ENCODE measurements around the gene FAM217A.

Gene FAM217A

DNA sequence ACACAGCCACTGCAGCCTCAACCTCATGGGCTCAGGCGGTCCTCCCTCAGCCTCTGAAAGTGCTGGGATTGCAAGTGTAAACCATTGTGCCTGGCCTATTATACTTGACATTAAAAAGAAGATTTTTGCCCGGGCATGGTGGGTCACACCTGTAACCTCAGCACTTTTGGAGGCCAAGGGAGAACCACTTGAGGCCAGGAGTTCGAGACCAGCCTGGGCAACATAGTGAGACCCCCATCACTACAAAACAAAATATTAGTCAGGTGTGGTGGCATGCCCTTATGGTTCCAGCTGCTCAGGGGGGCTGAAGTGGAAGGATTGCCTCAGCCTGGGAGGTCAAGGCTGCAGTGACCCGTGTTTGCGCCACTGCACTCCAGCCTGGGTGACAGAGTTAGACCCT, 42.4 kb downstream of the FAM217A start:
- TF ChIP-seq, protein P1, sequence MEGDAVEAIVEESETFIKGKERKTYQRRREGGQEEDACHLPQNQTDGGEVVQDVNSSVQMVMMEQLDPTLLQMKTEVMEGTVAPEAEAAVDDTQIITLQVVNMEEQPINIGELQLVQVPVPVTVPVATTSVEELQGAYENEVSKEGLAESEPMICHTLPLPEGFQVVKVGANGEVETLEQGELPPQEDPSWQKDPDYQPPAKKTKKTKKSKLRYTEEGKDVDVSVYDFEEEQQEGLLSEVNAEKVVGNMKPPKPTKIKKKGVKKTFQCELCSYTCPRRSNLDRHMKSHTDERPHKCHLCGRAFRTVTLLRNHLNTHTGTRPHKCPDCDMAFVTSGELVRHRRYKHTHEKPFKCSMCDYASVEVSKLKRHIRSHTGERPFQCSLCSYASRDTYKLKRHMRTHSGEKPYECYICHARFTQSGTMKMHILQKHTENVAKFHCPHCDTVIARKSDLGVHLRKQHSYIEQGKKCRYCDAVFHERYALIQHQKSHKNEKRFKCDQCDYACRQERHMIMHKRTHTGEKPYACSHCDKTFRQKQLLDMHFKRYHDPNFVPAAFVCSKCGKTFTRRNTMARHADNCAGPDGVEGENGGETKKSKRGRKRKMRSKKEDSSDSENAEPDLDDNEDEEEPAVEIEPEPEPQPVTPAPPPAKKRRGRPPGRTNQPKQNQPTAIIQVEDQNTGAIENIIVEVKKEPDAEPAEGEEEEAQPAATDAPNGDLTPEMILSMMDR (IDR thresholded peaks at IDR 0.05; ENCODE audit: low read depth, low read length), result no peak
- H3K4me3 ChIP-seq (ENCODE audit: low read depth, low read length), result no peak overlapping the region

DNA sequence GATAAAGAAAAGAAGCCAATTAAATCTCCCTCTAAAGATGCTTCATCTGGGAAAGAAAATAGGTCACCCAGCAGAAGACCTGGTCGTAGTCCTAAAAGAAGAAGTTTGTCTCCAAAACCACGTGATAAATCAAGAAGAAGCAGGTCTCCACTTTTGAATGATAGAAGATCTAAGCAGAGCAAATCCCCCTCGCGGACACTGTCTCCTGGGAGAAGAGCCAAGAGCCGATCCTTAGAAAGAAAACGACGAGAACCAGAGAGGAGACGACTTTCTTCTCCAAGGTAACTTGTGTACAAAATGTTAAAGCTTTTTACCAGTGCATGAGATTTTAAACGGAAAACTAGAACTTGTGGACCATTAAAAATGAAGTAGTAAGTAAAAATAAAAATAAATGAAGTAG, 46.5 kb downstream of the FAM217A start:
- H3K4me3 ChIP-seq (ENCODE audit: low read depth, low read length), result no peak overlapping the region
- TF ChIP-seq, protein P1 (IDR thresholded peaks at IDR 0.05; ENCODE audit: low read depth, low read length), result no peak

DNA sequence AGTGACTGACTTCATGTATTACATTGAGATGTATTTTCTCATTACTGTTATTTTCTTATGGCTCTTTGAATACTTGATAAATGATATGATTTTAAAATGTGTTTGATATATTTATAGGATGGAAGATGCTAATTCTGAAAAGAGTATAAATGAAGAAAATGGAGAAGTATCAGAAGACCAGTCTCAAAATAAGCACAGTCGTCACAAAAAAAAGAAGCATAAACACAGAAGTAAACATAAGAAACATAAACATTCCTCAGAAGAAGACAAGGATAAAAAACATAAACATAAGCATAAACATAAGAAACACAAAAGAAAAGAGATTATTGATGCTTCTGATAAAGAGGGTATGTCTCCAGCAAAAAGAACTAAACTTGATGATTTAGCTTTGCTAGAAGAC, 47.5 kb downstream of the FAM217A start:
- TF ChIP-seq, protein P1 (IDR thresholded peaks at IDR 0.05; ENCODE audit: low read depth, low read length), result no peak
- H3K4me3 ChIP-seq (ENCODE audit: low read depth, low read length), result no peak overlapping the region

DNA sequence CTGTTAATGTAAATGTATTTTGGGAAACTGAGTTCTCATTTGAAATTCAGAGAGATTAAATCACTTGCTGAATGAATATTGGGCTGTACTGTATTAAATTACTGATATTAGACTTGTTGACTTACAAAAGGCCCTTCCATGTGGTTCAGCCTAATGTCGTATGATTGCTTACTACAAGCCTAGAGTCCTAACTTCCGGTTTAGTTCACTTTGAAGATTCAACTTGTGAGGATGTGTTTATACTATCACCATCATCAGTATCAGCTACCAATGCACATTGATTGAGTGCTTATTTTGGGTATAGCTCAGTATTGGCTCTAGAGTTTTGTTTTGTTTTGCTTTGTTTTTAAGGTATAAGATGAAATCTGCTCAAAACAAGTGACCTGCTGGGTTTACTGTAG, 48.3 kb downstream of the FAM217A start:
- TF ChIP-seq, protein P1 (IDR thresholded peaks at IDR 0.05; ENCODE audit: low read depth, low read length), result no peak
- H3K4me3 ChIP-seq (ENCODE audit: low read depth, low read length), result no peak overlapping the region

DNA sequence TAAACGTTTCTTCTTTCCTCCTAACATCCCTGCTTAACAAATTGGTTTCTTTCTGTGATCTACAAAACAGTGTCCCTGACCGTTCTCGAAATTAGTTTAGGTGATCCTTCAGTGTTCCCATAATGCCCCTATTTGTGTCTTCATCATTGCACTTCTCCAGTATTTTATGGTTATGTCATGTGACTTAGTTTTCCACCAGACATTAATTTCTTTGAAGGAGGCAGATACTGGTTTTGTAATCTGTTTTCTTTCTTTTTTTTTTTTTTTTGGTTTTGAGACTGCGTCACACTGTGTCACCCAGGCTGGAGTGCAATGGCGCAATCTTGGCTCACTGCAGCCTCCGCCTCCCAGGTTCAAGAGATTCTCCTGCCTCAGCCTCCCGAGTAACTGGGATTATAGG, 49.2 kb downstream of the FAM217A start:
- TF ChIP-seq, protein P1 (IDR thresholded peaks at IDR 0.05; ENCODE audit: low read depth, low read length), result no peak
- no peak overlapping the region for H3K4me3 ChIP-seq (ENCODE audit: low read depth, low read length)

DNA sequence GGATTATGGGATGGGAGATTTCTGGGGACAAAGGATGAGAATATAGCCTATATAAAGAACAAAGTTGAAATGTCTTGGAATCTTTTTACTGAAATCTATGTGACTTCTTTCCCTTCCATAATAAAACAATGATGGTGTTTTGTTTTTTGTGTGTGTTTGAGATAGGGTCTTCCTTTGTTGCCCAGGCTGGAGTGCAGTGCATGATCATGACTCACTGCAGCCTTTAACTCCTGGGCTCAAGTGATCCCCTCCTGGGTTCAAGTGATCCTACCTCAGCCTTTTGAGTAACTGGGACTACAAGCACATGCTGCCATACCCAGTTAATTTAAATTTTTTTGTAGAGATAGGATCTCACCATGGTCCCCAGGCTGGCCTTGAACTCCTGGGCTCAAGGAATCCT, 50.9 kb downstream of the FAM217A start:
- H3K4me3 ChIP-seq (ENCODE audit: low read depth, low read length), result no peak overlapping the region
- TF ChIP-seq, protein P1 (IDR thresholded peaks at IDR 0.05; ENCODE audit: low read depth, low read length), result no peak

DNA sequence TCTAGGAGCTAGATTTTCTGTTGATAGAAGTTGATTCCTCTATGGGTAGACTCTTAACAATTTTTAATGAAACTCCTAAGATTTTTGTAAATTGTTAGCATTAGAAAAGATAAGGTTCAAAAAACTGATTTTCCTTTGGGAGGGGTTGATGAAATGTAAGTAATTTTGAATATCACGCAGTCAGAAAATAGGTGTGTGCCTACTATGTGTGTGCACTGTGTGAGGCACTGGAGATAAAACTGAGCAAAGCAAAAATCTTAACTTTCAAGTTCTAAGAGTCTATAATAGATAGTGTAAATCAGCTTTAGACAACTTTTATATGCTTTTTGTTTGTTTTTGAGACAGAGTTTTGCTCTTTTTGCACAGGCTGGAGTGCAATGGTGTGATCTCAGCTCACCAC, 53.3 kb downstream of the FAM217A start:
- TF ChIP-seq, protein P1 (IDR thresholded peaks at IDR 0.05; ENCODE audit: low read depth, low read length), result no peak

More for the DNA sequence above, 53.3 kb downstream of the FAM217A start:
- no peak overlapping the region for H3K4me3 ChIP-seq (ENCODE audit: low read depth, low read length)
